ENCODE results near the gene HPCAL1. TPM values are rescaled to one million over a fixed set of nuclear protein-coding genes. Genes with fewer than 3 reads are reported as not detected.

The HPCAL1 gene
- total RNA-seq, 1 experiment from 2014 or later: 56.8 TPM

GRCh38 chr2:10331027-10331701, 28.5 kb downstream of the HPCAL1 start:
- Histone ChIP-seq H3K36me3 (peaks cover 5% of the 10 kb centered on the region; the same call in 1 of the 2 replicates), H3K9me3 (replicated peaks) (peaks cover 5% of the 10 kb centered on the region), H3K27me3 (replicated peaks) (no peaks in the 10 kb centered on the region), H3K4me3 (no peak overlapping the region), H3K27ac (no peak overlapping the region), H3K4me1 (replicated peaks) (peaks cover 21% of the 10 kb centered on the region)
- no peak for DNase-seq (ENCODE audit: low read depth in 1 of 2, low spot score in 2 of 2)

GRCh38 chr2:10331702-10332401, 29.1 kb downstream of the HPCAL1 start:
- Histone ChIP-seq H3K27ac (no peak overlapping the region), H3K4me3 (no peak overlapping the region), H3K27me3 (replicated peaks) (no peaks in the 10 kb centered on the region), H3K9me3 (replicated peaks) (peaks cover 5% of the 10 kb centered on the region), H3K4me1 (replicated peaks) (peaks cover 21% of the 10 kb centered on the region), H3K36me3 (peaks cover 5% of the 10 kb centered on the region; the same call in 1 of the 2 replicates)
- no peak for DNase-seq (ENCODE audit: low read depth in 1 of 2, low spot score in 2 of 2)

- Histone ChIP-seq H3K27me3 (replicated peaks) (no peaks in the 10 kb centered on the region), H3K4me3 (no peak overlapping the region), H3K27ac (no peak overlapping the region), H3K9me3 (replicated peaks) (peaks cover 5% of the 10 kb centered on the region), H3K36me3 (peaks cover 5% of the 10 kb centered on the region; the same call in 1 of the 2 replicates), H3K4me1 (replicated peaks) (peaks cover 21% of the 10 kb centered on the region)
- no peak for DNase-seq (ENCODE audit: low read depth in 1 of 2, low spot score in 2 of 2)
These were observed 29.9 kb downstream of the HPCAL1 start for GRCh38 chr2:10332402-10333246.

- DNase-seq (ENCODE audit: low read depth in 1 of 2, low spot score in 2 of 2): no peak
- H3K27me3 ChIP-seq (replicated peaks): no peaks in the 10 kb centered on the region
- no peak overlapping the region for H3K4me3 ChIP-seq
- H3K9me3 ChIP-seq (replicated peaks): peaks cover 5% of the 10 kb centered on the region
- H3K36me3 ChIP-seq: peaks cover 5% of the 10 kb centered on the region; the same call in 1 of the 2 replicates
- peaks cover 21% of the 10 kb centered on the region for H3K4me1 ChIP-seq (replicated peaks)
- H3K27ac ChIP-seq: no peak overlapping the region
These were observed 30.5 kb downstream of the HPCAL1 start for GRCh38 chr2:10333247-10333613.

- no peaks in the 10 kb centered on the region for H3K27me3 ChIP-seq (replicated peaks)
- H3K36me3 ChIP-seq: peaks cover 5% of the 10 kb centered on the region; the same call in 1 of the 2 replicates
- DNase-seq (ENCODE audit: low read depth in 1 of 2, low spot score in 2 of 2): no peak
- peaks cover 21% of the 10 kb centered on the region for H3K4me1 ChIP-seq (replicated peaks)
- H3K9me3 ChIP-seq (replicated peaks): peaks cover 5% of the 10 kb centered on the region
- no peak overlapping the region for H3K4me3 ChIP-seq
- H3K27ac ChIP-seq: no peak overlapping the region
These were observed 31.3 kb downstream of the HPCAL1 start for GRCh38 chr2:10333966-10334365.

GRCh38 chr2:10335046-10335840, 32.5 kb downstream of the HPCAL1 start:
- Histone ChIP-seq H3K4me1 (replicated peaks) (peaks cover 12% of the 10 kb centered on the region), H3K27ac (no peak overlapping the region), H3K27me3 (replicated peaks) (no peaks in the 10 kb centered on the region), H3K9me3 (replicated peaks) (peaks cover 5% of the 10 kb centered on the region), H3K4me3 (no peak overlapping the region), H3K36me3 (peaks cover 5% of the 10 kb centered on the region; the same call in 1 of the 2 replicates)
- no peak for DNase-seq (ENCODE audit: low read depth in 1 of 2, low spot score in 2 of 2)

- peaks cover 5% of the 10 kb centered on the region; the same call in 1 of the 2 replicates for H3K36me3 ChIP-seq
- peaks cover 5% of the 10 kb centered on the region for H3K9me3 ChIP-seq (replicated peaks)
- H3K4me1 ChIP-seq (replicated peaks): peaks cover 2% of the 10 kb centered on the region; the same call in 1 of the 2 replicates
- no peak overlapping the region for H3K4me3 ChIP-seq
- H3K27ac ChIP-seq: no peak overlapping the region
- no peaks in the 10 kb centered on the region for H3K27me3 ChIP-seq (replicated peaks)
- no peak for DNase-seq (ENCODE audit: low read depth in 1 of 2, low spot score in 2 of 2)
These were observed 33.6 kb downstream of the HPCAL1 start for GRCh38 chr2:10336283-10336682.

- Histone ChIP-seq H3K4me1 (replicated peaks) (no peaks in the 10 kb centered on the region), H3K27ac (no peak overlapping the region), H3K36me3 (peaks cover 5% of the 10 kb centered on the region; the same call in 1 of the 2 replicates), H3K9me3 (replicated peaks) (peaks cover 5% of the 10 kb centered on the region), H3K4me3 (no peak overlapping the region), H3K27me3 (replicated peaks) (no peaks in the 10 kb centered on the region)
- no peak for DNase-seq (ENCODE audit: low read depth in 1 of 2, low spot score in 2 of 2)
These were observed 35.0 kb downstream of the HPCAL1 start for GRCh38 chr2:10337449-10338269.

- Histone ChIP-seq H3K27me3 (replicated peaks) (no peaks in the 10 kb centered on the region), H3K4me3 (no peak overlapping the region), H3K4me1 (replicated peaks) (no peaks in the 10 kb centered on the region), H3K9me3 (replicated peaks) (peaks cover 5% of the 10 kb centered on the region), H3K36me3 (peaks cover 5% of the 10 kb centered on the region; the same call in 1 of the 2 replicates), H3K27ac (no peak overlapping the region)
- no peak for DNase-seq (ENCODE audit: low read depth in 1 of 2, low spot score in 2 of 2)
These were observed 35.8 kb downstream of the HPCAL1 start for GRCh38 chr2:10338270-10339188.

GRCh38 chr2:10339647-10340592, 37.2 kb downstream of the HPCAL1 start:
- Histone ChIP-seq H3K27me3 (replicated peaks) (no peaks in the 10 kb centered on the region), H3K9me3 (replicated peaks) (peaks cover 5% of the 10 kb centered on the region), H3K4me3 (no peak overlapping the region), H3K36me3 (peaks cover 5% of the 10 kb centered on the region; the same call in 1 of the 2 replicates), H3K4me1 (replicated peaks) (no peaks in the 10 kb centered on the region), H3K27ac (no peak overlapping the region)
- DNase-seq (ENCODE audit: low read depth in 1 of 2, low spot score in 2 of 2): no peak

GRCh38 chr2:10340593-10340975, 37.9 kb downstream of the HPCAL1 start:
- Histone ChIP-seq H3K4me3 (no peak overlapping the region), H3K9me3 (replicated peaks) (no peaks in the 10 kb centered on the region), H3K27ac (no peak overlapping the region), H3K36me3 (no peaks in the 10 kb centered on the region), H3K27me3 (replicated peaks) (no peaks in the 10 kb centered on the region), H3K4me1 (replicated peaks) (no peaks in the 10 kb centered on the region; the same call in 1 of the 2 replicates)
- DNase-seq (ENCODE audit: low read depth in 1 of 2, low spot score in 2 of 2): no peak
